SK-N-SH treated with all-trans-retinoic acid at 6 μM for 48 hours (cell line): ENCODE results near the gene ITIH2.
"Not testable (repeated sequence)": the region's sequence is repeated elsewhere in the genome, so short reads cannot be mapped to it uniquely, and the experiment has no call there.

Source experiments
- ARNTL ChIP-seq: fragments of 450-650 bp; formaldehyde crosslinking; IDR thresholded peaks from 2 replicates; pipeline ENCODE4 v1.5.0; 2020; ENCODE audit warnings: low read depth, mild to moderate bottlenecking, moderate library complexity, borderline replicate concordance
- CSDC2 ChIP-seq: fragments of 250-450 bp; sonication (Bioruptor Pico); IDR thresholded peaks from 2 replicates; pipeline ENCODE4 v1.5.0; 2020; ENCODE audit warnings: mild to moderate bottlenecking, moderate library complexity
- PPARA ChIP-seq: fragments of 250-450 bp; sonication (Bioruptor Pico); IDR thresholded peaks from 2 replicates; pipeline ENCODE4 v1.5.0; 2020; ENCODE audit warnings: mild to moderate bottlenecking, borderline replicate concordance
- RARB ChIP-seq: fragments of 250-450 bp; sonication (Bioruptor Pico); IDR thresholded peaks from 2 replicates; pipeline ENCODE4 v1.8.0; 2021; ENCODE audit warnings: mild to moderate bottlenecking, moderate library complexity
- TCF4 ChIP-seq: fragments of 250-450 bp; sonication (Bioruptor Pico); IDR thresholded peaks from 2 replicates; pipeline ENCODE4 v1.8.0; 2021; ENCODE audit warnings: mild to moderate bottlenecking, moderate library complexity, borderline replicate concordance
- ZNF565 ChIP-seq: fragments of 450-650 bp; formaldehyde crosslinking; conservative IDR thresholded peaks from 2 replicates; pipeline ENCODE4 v1.5.0; 2020; ENCODE audit warnings: low read depth, mild to moderate bottlenecking, moderate library complexity
- ZNF70 ChIP-seq: fragments of 450-650 bp; formaldehyde crosslinking; IDR thresholded peaks from 2 replicates; pipeline ENCODE4 v1.5.0; 2020; ENCODE audit warnings: mild to moderate bottlenecking, moderate library complexity
- ZNF8 ChIP-seq: fragments of 450-650 bp; formaldehyde crosslinking; IDR thresholded peaks from 2 replicates; pipeline ENCODE4 v1.5.0; 2020; ENCODE audit warnings: mild to moderate bottlenecking, moderate library complexity
- TF ChIP-seq, protein P1 (sequence below): fragments of 250-450 bp; sonication (Bioruptor Pico); IDR thresholded peaks from 2 replicates; pipeline ENCODE4 v1.5.0; 2020; ENCODE audit warnings: mild to moderate bottlenecking, moderate library complexity
- TF ChIP-seq, protein P2 (sequence below): fragments of 250-450 bp; sonication (Bioruptor Pico); IDR thresholded peaks from 2 replicates; pipeline ENCODE4 v1.5.1; 2020; ENCODE audit warnings: low read depth, mild to moderate bottlenecking, moderate library complexity
- TF ChIP-seq, protein P3 (sequence below): fragments of 250-450 bp; sonication (Bioruptor Pico); IDR thresholded peaks from 2 replicates; pipeline ENCODE4 v1.8.0; 2020; ENCODE audit warnings: mild to moderate bottlenecking, moderate library complexity, borderline replicate concordance

DNA sequence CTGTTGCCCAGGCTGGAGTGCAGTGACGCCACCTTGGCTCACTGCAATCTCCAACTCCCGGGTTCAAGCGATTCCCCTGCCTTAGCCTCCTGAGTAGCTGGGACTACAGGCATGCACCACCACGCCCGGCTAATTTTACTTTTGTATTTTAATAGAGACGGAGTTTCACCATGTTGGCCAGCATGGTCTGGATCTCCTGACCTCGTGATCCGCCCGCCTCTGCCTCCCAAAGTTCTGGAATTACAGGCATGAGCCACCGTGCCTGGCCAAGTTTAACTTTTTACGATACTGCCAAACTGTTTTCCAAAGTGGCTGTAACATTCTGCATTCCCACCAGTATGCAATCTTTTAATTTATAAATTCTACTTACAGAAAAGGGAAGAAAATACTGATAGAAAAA lies 46.0 kb upstream of the ITIH2 start:
- TF ChIP-seq, protein P1, sequence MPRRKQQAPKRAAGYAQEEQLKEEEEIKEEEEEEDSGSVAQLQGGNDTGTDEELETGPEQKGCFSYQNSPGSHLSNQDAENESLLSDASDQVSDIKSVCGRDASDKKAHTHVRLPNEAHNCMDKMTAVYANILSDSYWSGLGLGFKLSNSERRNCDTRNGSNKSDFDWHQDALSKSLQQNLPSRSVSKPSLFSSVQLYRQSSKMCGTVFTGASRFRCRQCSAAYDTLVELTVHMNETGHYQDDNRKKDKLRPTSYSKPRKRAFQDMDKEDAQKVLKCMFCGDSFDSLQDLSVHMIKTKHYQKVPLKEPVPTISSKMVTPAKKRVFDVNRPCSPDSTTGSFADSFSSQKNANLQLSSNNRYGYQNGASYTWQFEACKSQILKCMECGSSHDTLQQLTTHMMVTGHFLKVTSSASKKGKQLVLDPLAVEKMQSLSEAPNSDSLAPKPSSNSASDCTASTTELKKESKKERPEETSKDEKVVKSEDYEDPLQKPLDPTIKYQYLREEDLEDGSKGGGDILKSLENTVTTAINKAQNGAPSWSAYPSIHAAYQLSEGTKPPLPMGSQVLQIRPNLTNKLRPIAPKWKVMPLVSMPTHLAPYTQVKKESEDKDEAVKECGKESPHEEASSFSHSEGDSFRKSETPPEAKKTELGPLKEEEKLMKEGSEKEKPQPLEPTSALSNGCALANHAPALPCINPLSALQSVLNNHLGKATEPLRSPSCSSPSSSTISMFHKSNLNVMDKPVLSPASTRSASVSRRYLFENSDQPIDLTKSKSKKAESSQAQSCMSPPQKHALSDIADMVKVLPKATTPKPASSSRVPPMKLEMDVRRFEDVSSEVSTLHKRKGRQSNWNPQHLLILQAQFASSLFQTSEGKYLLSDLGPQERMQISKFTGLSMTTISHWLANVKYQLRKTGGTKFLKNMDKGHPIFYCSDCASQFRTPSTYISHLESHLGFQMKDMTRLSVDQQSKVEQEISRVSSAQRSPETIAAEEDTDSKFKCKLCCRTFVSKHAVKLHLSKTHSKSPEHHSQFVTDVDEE (CRISPR knock-in tag) = not testable (repeated sequence)
- not testable (repeated sequence) for TF ChIP-seq ZNF70 (CRISPR knock-in tag); RARB (CRISPR knock-in tag); TCF4; ZNF565 (CRISPR knock-in tag); ARNTL; PPARA; CSDC2 (CRISPR knock-in tag); ZNF8 (CRISPR knock-in tag)
- TF ChIP-seq, protein P2, sequence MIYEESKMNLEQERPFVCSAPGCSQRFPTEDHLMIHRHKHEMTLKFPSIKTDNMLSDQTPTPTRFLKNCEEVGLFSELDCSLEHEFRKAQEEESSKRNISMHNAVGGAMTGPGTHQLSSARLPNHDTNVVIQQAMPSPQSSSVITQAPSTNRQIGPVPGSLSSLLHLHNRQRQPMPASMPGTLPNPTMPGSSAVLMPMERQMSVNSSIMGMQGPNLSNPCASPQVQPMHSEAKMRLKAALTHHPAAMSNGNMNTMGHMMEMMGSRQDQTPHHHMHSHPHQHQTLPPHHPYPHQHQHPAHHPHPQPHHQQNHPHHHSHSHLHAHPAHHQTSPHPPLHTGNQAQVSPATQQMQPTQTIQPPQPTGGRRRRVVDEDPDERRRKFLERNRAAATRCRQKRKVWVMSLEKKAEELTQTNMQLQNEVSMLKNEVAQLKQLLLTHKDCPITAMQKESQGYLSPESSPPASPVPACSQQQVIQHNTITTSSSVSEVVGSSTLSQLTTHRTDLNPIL (CRISPR knock-in tag) = not testable (repeated sequence)
- TF ChIP-seq, protein P3, sequence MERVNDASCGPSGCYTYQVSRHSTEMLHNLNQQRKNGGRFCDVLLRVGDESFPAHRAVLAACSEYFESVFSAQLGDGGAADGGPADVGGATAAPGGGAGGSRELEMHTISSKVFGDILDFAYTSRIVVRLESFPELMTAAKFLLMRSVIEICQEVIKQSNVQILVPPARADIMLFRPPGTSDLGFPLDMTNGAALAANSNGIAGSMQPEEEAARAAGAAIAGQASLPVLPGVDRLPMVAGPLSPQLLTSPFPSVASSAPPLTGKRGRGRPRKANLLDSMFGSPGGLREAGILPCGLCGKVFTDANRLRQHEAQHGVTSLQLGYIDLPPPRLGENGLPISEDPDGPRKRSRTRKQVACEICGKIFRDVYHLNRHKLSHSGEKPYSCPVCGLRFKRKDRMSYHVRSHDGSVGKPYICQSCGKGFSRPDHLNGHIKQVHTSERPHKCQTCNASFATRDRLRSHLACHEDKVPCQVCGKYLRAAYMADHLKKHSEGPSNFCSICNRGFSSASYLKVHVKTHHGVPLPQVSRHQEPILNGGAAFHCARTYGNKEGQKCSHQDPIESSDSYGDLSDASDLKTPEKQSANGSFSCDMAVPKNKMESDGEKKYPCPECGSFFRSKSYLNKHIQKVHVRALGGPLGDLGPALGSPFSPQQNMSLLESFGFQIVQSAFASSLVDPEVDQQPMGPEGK (CRISPR knock-in tag) = not testable (repeated sequence)
